Naive thymus-derived CD4-positive, alpha-beta T cell (primary cell): ENCODE measurements around the gene KDM4F. TPM values are rescaled to one million over a fixed set of nuclear protein-coding genes. Genes with fewer than 3 reads are reported as not detected.

Experiments
- ATAC-seq: fragments of 150-1000 bp; cut with Tn5 transposase; 2 replicates; pipeline ENCODE4 v1.10.0; 2021; ENCODE audit warnings: mild to moderate bottlenecking, moderate library complexity
- CTCF ChIA-PET: fragments of 350-600 bp; sonication (Branson Sonifier 250); formaldehyde crosslinking; loops from one replicate; lab custom pipeline; 2021; ENCODE audit warnings: antibody characterized with exemption; lab: Charles Lee
- POLR2A ChIA-PET: fragments of 350-600 bp; sonication (Branson Sonifier 250); formaldehyde crosslinking; loops from one replicate; lab custom pipeline; 2021; ENCODE audit warnings: antibody characterized with exemption, inconsistent platforms; lab: Charles Lee
- DNase-seq, 9 donors: peaks; one replicate each; pipeline versions ENCODE4 v3.0.0 to v3.0.0-alpha.2; 2020 to 2022; ENCODE audit warnings: mixed read lengths in 1 of 9
- H3K27ac ChIP-seq: one replicate; pipeline ENCODE4 v1.7.0; 2013; ENCODE audit warnings: mild to moderate bottlenecking, low read depth, low read length, moderate library complexity
- H3K27me3 ChIP-seq, 2 donors: one replicate each; pipeline ENCODE4 v1.7.0; 2013; ENCODE audit warnings: low read length in 2 of 2, mild to moderate bottlenecking in 2 of 2, moderate library complexity in 2 of 2; ENCODE audit not compliant: control insufficient read depth in 2 of 2, insufficient read depth in 2 of 2
- H3K36me3 ChIP-seq, 3 experiments: 1 replicate in 2 of 3; 2 replicates in 1 of 3; pipeline ENCODE4 v1.7.0; 2013; ENCODE audit warnings: low read length in 3 of 3, mild to moderate bottlenecking in 3 of 3, moderate library complexity in 1 of 3; ENCODE audit not compliant: insufficient read depth in 3 of 3, control insufficient read depth in 2 of 3
- H3K4me1 ChIP-seq, 2 donors: one replicate each; pipeline ENCODE4 v1.7.0; 2013; ENCODE audit warnings: low read length in 2 of 2, mild to moderate bottlenecking in 2 of 2, moderate library complexity in 1 of 2; ENCODE audit not compliant: control insufficient read depth in 2 of 2, insufficient read depth in 2 of 2
- H3K4me3 ChIP-seq: 2 replicates; pipeline ENCODE4 v1.7.0; 2013; ENCODE audit warnings: mild to moderate bottlenecking, low read length
- H3K9me3 ChIP-seq, 3 experiments: 1 replicate in 2 of 3; 2 replicates in 1 of 3; pipeline ENCODE4 v1.7.0; 2013; ENCODE audit warnings: low read length in 3 of 3; ENCODE audit not compliant: control insufficient read depth in 2 of 3
- H3K27ac Mint-ChIP-seq, 9 donors: one replicate each; pipeline ENCODE4 v1.8.0; 2020 to 2022; ENCODE audit warnings: mixed read lengths in 9 of 9, mild to moderate bottlenecking in 8 of 9, moderate library complexity in 5 of 9, inconsistent platforms in 2 of 9
- H3K27me3 Mint-ChIP-seq, 5 donors: one replicate each; pipeline ENCODE4 v1.8.0; 2021 to 2022; ENCODE audit warnings: mixed read lengths in 5 of 5, mild to moderate bottlenecking in 1 of 5
- H3K36me3 Mint-ChIP-seq, 5 donors: one replicate each; pipeline ENCODE4 v1.8.0; 2020 to 2022; ENCODE audit warnings: mixed read lengths in 5 of 5, mild to moderate bottlenecking in 3 of 5, inconsistent platforms in 1 of 5
- H3K4me1 Mint-ChIP-seq, 7 donors: one replicate each; pipeline ENCODE4 v1.8.0; 2020 to 2022; ENCODE audit warnings: mixed read lengths in 7 of 7, mild to moderate bottlenecking in 3 of 7, inconsistent platforms in 1 of 7
- H3K4me3 Mint-ChIP-seq, 10 donors: one replicate each; pipeline ENCODE4 v1.8.0; 2020 to 2022; ENCODE audit warnings: mild to moderate bottlenecking in 10 of 10, mixed read lengths in 10 of 10, moderate library complexity in 6 of 10, inconsistent platforms in 2 of 10
- H3K9me3 Mint-ChIP-seq, 11 donors: one replicate each; pipeline ENCODE4 v1.8.0; 2020 to 2022; ENCODE audit warnings: mixed read lengths in 11 of 11, mild to moderate bottlenecking in 4 of 11, inconsistent platforms in 1 of 11, moderate library complexity in 1 of 11
- intact Hi-C, 2 donors: fragments of 100-400 bp; cut with micrococcal nuclease; formaldehyde crosslinking; loops; one replicate each; pipeline ENCODE4 v1.15.1; 2023
- polyA plus RNA-seq, 2 donors: library from polyadenylated mRNA; unstranded; fragments of 300-500 nt; fragmentation: Illumina TruSeq; gene quantifications; one replicate each; pipeline ENCODE4 v1.2.3, GENCODE V29; 2021
- total RNA-seq, 6 experiments: library from RNA in 5 of 6; stranded (reverse) in 5 of 6; gene quantifications; 1 replicate in 5 of 6; 2 replicates in 1 of 6; pipeline ENCODE4 v1.2.3 and lab custom pipeline; 2021 to 2026

Gene KDM4F
- total and polyA plus RNA-seq, 7 experiments from 2014 or later = not detected

DNA sequence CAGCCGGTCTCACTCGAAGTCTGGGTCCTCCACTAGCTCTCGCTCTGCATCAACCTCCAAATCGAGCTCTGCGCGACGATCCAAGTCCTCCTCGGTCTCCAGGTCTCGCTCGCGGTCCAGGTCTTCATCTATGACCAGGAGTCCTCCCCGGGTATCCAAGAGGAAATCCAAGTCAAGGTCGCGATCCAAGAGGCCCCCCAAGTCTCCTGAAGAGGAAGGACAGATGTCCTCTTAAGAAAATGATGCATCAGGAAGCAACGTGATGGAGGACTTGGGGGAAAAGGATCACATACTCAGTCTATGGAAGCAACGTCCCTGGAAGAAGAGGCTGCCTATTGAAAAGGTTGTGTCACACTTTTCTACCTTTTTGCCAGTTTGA, 18.6 kb downstream of the KDM4F start:
- Mint-ChIP-seq H3K27ac (peak overlapping the region; percentile 93 to 100 (median 97)), H3K9me3 (no peaks in the 10 kb centered on the region), H3K36me3 (peaks cover 5 to 14% (median 8%) of the 10 kb centered on the region in 5 donors), H3K4me3 (peak overlapping the region; percentile 93 to 100 (median 96)), H3K27me3 (peaks cover 0 to 17% (median 0%) of the 10 kb centered on the region in 5 donors), H3K4me1 (peaks cover 19 to 42% (median 31%) of the 10 kb centered on the region in 7 donors)
- Histone ChIP-seq H3K27me3 (no peaks in the 10 kb centered on the region), H3K36me3 (peaks cover 0 to 6% (median 0%) of the 10 kb centered on the region in 3 experiments), H3K9me3 (no peaks in the 10 kb centered on the region), H3K27ac (peak overlapping the region; percentile 96), H3K4me1 (peaks cover 16 to 17% of the 10 kb centered on the region in 2 donors), H3K4me3 (peak overlapping the region; percentile 87)
- ChIA-PET CTCF (interaction anchor here (1.1 to 6.5 kb wide), 7 partner anchors 23 to 721 kb away, joined by 3 to 62 read pairs (median 6); partner anchors contain the start of genes CWC15, ENDOD1 and KDM4D), POLR2A (interaction anchor here (0.8 to 13.4 kb wide), 24 partner anchors 11 to 1871 kb away, joined by 3 to 285 read pairs (median 6); partner anchors contain the start of genes C11orf54, CCDC82, CEP57 and CWC15)
- DNase-seq = no peak
- intact Hi-C loops = loop anchor here (1.0 to 10.0 kb wide), 22 partner anchors 21 to 1873 kb away; partner anchors contain the start of genes ANKRD49 (in 2 of the 2), C11orf54 (in 2 of the 2), CWC15 (in 2 of the 2) and ENDOD1 (in 2 of the 2)
- ATAC-seq = no peak

- Histone ChIP-seq H3K4me3 (peak overlapping the region; percentile 87), H3K9me3 (no peaks in the 10 kb centered on the region), H3K27ac (peak overlapping the region; percentile 96), H3K36me3 (peaks cover 0 to 6% (median 0%) of the 10 kb centered on the region in 3 experiments), H3K4me1 (peaks cover 16 to 17% of the 10 kb centered on the region in 2 donors), H3K27me3 (no peaks in the 10 kb centered on the region)
- DNase-seq (peak in 8 of 9 donors; percentile 54 to 82 (median 72)), ATAC-seq (peak; percentile 77)
- peaks cover 0 to 13% (median 0%) of the 10 kb centered on the region in 5 donors for H3K27me3 Mint-ChIP-seq
- ChIA-PET POLR2A (interaction anchor here (0.6 to 13.4 kb wide), 18 partner anchors 12 to 1871 kb away, joined by 3 to 285 read pairs (median 6); partner anchors contain the start of genes CEP57, CWC15, ENDOD1 and FAM76B), CTCF (interaction anchor here (0.9 to 6.5 kb wide), 10 partner anchors 12 to 705 kb away, joined by 3 to 62 read pairs (median 4); partner anchors contain the start of gene ENDOD1)
- H3K4me1 Mint-ChIP-seq = peaks cover 21 to 44% (median 34%) of the 10 kb centered on the region in 7 donors
- H3K9me3 Mint-ChIP-seq = no peaks in the 10 kb centered on the region
- peak overlapping the region; percentile 93 to 100 (median 96) for H3K4me3 Mint-ChIP-seq
- H3K27ac Mint-ChIP-seq = peak overlapping the region; percentile 93 to 100 (median 97)
- H3K36me3 Mint-ChIP-seq = peaks cover 5 to 15% (median 9%) of the 10 kb centered on the region in 5 donors
- intact Hi-C loops = loop anchor here (1.0 to 10.0 kb wide), 19 partner anchors 21 to 1874 kb away; partner anchors contain the start of genes ANKRD49 (in 2 of the 2), FAM76B (in 2 of the 2), MRE11 (in 2 of the 2) and SLC36A4 (in 2 of the 2)
Observed at GRCh38 chr11:95068549-95068948, 19.3 kb downstream of the KDM4F start.

DNA sequence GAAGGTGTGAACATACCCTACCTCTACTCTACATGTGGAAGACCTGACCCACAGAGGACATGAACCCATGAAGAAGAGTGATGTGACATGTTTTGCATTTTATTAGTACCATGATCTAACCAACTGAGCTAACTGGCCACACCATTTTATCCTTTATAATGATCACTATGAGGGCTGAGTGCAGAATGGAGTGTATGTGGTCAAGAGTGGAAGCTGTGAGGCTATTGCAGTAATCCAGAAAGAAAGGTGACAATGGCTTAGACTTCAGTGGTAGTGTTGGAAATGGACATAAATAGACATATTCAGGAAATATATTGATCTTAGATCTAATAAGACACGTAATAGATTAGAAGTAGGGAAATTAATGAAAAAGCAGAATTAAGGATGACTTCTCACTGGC, 21.2 kb downstream of the KDM4F start:
- CTCF ChIA-PET = interaction anchor here (1.0 to 6.5 kb wide), 7 partner anchors 10 to 695 kb away, joined by 3 to 62 read pairs (median 6); partner anchors contain the start of gene ENDOD1
- H3K4me3 Mint-ChIP-seq = peak overlapping the region in 9 of 10 donors; percentile 16 to 100 (median 63)
- no peak for ATAC-seq
- H3K27me3 ChIP-seq = no peaks in the 10 kb centered on the region
- intact Hi-C loops = no loop called here
- H3K27ac ChIP-seq = no peak overlapping the region
- H3K4me3 ChIP-seq = no peak overlapping the region
- H3K9me3 ChIP-seq = no peaks in the 10 kb centered on the region
- peaks cover 16 to 17% of the 10 kb centered on the region in 2 donors for H3K4me1 ChIP-seq
- H3K27me3 Mint-ChIP-seq = peaks cover 0 to 3% (median 0%) of the 10 kb centered on the region in 5 donors
- peaks cover 0 to 6% (median 0%) of the 10 kb centered on the region in 3 experiments for H3K36me3 ChIP-seq
- H3K9me3 Mint-ChIP-seq = no peaks in the 10 kb centered on the region
- peaks cover 5 to 15% (median 9%) of the 10 kb centered on the region in 5 donors for H3K36me3 Mint-ChIP-seq
- H3K4me1 Mint-ChIP-seq = peaks cover 21 to 44% (median 34%) of the 10 kb centered on the region in 7 donors
- POLR2A ChIA-PET = interaction anchor here (1.0 to 13.4 kb wide), 5 partner anchors 11 to 81 kb away, joined by 3 to 285 read pairs (median 11); partner anchors contain the start of gene ENDOD1
- no peak for DNase-seq
- peak overlapping the region in 1 of 9 donors; percentile 16 for H3K27ac Mint-ChIP-seq

- peaks cover 18 to 39% (median 28%) of the 10 kb centered on the region in 7 donors for H3K4me1 Mint-ChIP-seq
- no peak overlapping the region for H3K4me3 Mint-ChIP-seq
Observed at GRCh38 chr11:95072948-95073347, 23.7 kb downstream of the KDM4F start.

DNA sequence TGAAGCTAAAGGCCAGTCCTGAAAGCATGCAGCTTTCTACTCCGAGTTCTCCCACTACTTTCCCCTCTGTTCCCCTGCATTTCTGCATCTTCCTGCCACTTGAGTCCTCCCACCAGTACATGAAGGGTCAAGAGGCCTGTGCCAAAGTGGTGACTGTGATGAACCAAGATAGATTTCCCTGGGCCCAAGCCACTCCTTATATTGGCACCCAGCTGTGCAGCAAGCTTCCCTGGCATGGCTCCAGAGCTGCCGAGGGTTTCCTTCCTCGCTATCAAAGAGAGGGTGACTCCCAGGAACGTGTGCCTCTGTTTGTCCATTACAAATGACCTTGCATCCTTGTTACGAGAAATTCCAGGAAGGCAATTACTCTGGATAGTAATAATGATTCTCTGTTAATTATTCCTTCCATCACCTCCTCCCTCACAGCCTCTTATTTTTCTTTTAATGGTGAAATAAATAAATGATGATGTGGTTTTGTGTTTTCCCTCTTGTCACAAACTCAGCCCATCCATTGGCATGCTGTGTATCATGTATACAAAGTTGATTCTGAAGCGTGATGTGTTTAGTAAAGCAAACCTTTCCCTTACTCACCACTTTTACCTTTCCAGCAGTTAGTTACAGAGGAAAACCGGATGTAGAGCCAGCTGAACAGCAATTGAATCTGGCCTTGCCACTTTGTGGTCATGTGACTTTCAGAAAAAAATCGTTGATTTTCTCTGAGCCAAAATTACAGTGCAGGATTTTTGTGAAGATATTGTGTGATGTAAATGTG, 25.8 kb downstream of the KDM4F start:
- ATAC-seq (no peak), DNase-seq (no peak)
- intact Hi-C loops = no loop called here
- no peaks in the 10 kb centered on the region for H3K9me3 ChIP-seq
- no peaks in the 10 kb centered on the region for H3K36me3 ChIP-seq
- Mint-ChIP-seq H3K9me3 (no peaks in the 10 kb centered on the region), H3K36me3 (peaks cover 5 to 9% (median 7%) of the 10 kb centered on the region in 5 donors), H3K4me3 (no peak overlapping the region), H3K4me1 (peaks cover 14 to 26% (median 22%) of the 10 kb centered on the region in 7 donors), H3K27me3 (no peaks in the 10 kb centered on the region), H3K27ac (no peak overlapping the region)
- CTCF ChIA-PET = no interaction called here
- POLR2A ChIA-PET = interaction anchor here (0.6 to 13.4 kb wide), 3 partner anchors 9 to 359 kb away, joined by 3 to 285 read pairs (median 3); partner anchors contain the start of gene ENDOD1
- no peaks in the 10 kb centered on the region for H3K27me3 ChIP-seq
- no peak overlapping the region for H3K27ac ChIP-seq
- H3K4me1 ChIP-seq = peaks cover 6 to 9% of the 10 kb centered on the region in 2 donors
- H3K4me3 ChIP-seq = no peak overlapping the region

More at GRCh38 chr11:95072948-95073347, 23.7 kb downstream of the KDM4F start:
- ChIA-PET CTCF (interaction anchor here (6.5 kb wide), 1 partner anchor 18 kb away, joined by 62 read pairs; the partner anchor contains the start of gene ENDOD1), POLR2A (interaction anchor here (1.0 to 13.4 kb wide), 5 partner anchors 12 to 716 kb away, joined by 3 to 285 read pairs (median 5); partner anchors contain the start of genes ENDOD1 and FAM76B)
- Mint-ChIP-seq H3K27me3 (no peaks in the 10 kb centered on the region), H3K36me3 (peaks cover 5 to 15% (median 9%) of the 10 kb centered on the region in 5 donors), H3K27ac (no peak overlapping the region), H3K9me3 (no peaks in the 10 kb centered on the region)
- ATAC-seq = no peak
- H3K4me1 ChIP-seq = peaks cover 16 to 17% of the 10 kb centered on the region in 2 donors
- H3K36me3 ChIP-seq = peaks cover 0 to under 1% (median 0%) of the 10 kb centered on the region in 3 experiments
- H3K27ac ChIP-seq = no peak overlapping the region
- DNase-seq = no peak
- H3K27me3 ChIP-seq = no peaks in the 10 kb centered on the region
- H3K9me3 ChIP-seq = no peaks in the 10 kb centered on the region
- intact Hi-C loops = no loop called here
- H3K4me3 ChIP-seq = no peak overlapping the region

DNA sequence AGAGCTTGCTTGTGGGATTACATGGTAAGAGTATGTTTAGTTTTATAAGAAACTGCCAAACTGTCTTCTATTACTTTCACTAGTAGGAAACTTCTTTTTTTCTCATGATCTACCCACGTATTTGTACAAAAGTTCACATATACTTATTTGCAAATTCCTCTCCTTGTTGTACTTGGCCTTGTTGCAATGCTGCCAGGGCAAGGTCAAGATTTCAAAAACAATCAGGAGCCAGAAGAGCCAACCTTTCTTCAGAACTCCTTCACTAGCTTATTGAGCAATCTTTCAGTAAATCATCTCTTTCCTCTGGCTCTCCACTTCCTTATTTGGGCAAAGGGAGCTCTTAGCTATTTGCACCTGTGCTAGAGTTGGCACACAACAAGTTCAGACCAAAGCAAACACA, 27.2 kb downstream of the KDM4F start:
- Histone ChIP-seq H3K4me1 (peaks cover 0 to 2% of the 10 kb centered on the region in 2 donors), H3K27ac (no peak overlapping the region), H3K36me3 (no peaks in the 10 kb centered on the region), H3K27me3 (no peaks in the 10 kb centered on the region), H3K9me3 (no peaks in the 10 kb centered on the region), H3K4me3 (no peak overlapping the region)
- Mint-ChIP-seq H3K4me3 (no peak overlapping the region), H3K4me1 (peaks cover 4 to 21% (median 11%) of the 10 kb centered on the region in 7 donors), H3K36me3 (peaks cover 0 to 6% (median 3%) of the 10 kb centered on the region in 5 donors), H3K27me3 (no peaks in the 10 kb centered on the region), H3K27ac (no peak overlapping the region), H3K9me3 (no peaks in the 10 kb centered on the region)
- DNase-seq (no peak), ATAC-seq (no peak)
- intact Hi-C loops = no loop called here
- CTCF ChIA-PET = interaction anchor here (0.8 kb wide), 1 partner anchor 13 kb away, joined by 3 read pairs; no protein-coding TSS in a partner anchor
- POLR2A ChIA-PET = interaction anchor here (13.4 kb wide), 1 partner anchor 14 kb away, joined by 285 read pairs; the partner anchor contains the start of gene ENDOD1
